Left lobe of liver (tissue), 2 donors: ENCODE data around the gene SLC16A9. TPM values are rescaled to one million over a fixed set of nuclear protein-coding genes. Genes with fewer than 3 reads are reported as not detected.
"Not testable (repeated sequence)": the region's sequence is repeated elsewhere in the genome, so short reads cannot be mapped to it uniquely, and the experiment has no call there.

Experiments used
- ATAC-seq: fragments of 200-7000 bp; cut with Tn5 transposase; one replicate; pipeline ENCODE4 v1.9.1; 2020; ENCODE audit warnings: mild to moderate bottlenecking, moderate library complexity
- DNase-seq: peaks from one replicate; pipeline ENCODE4 v3.0.0-alpha.2; 2020; ENCODE audit warnings: low spot score
- total RNA-seq: library from RNA; stranded (reverse); gene quantifications from one replicate; pipeline ENCODE4 v1.2.1, GENCODE V29; 2021
- donor health status: DM: no; HTN: no; CAD: no; lungs with moderate emphysema.
- donor health status: DM: no; HTN: yes; CAD: no.

Gene SLC16A9, protein sequence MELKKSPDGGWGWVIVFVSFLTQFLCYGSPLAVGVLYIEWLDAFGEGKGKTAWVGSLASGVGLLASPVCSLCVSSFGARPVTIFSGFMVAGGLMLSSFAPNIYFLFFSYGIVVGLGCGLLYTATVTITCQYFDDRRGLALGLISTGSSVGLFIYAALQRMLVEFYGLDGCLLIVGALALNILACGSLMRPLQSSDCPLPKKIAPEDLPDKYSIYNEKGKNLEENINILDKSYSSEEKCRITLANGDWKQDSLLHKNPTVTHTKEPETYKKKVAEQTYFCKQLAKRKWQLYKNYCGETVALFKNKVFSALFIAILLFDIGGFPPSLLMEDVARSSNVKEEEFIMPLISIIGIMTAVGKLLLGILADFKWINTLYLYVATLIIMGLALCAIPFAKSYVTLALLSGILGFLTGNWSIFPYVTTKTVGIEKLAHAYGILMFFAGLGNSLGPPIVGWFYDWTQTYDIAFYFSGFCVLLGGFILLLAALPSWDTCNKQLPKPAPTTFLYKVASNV
- 0.73 TPM for total RNA-seq

DNA sequence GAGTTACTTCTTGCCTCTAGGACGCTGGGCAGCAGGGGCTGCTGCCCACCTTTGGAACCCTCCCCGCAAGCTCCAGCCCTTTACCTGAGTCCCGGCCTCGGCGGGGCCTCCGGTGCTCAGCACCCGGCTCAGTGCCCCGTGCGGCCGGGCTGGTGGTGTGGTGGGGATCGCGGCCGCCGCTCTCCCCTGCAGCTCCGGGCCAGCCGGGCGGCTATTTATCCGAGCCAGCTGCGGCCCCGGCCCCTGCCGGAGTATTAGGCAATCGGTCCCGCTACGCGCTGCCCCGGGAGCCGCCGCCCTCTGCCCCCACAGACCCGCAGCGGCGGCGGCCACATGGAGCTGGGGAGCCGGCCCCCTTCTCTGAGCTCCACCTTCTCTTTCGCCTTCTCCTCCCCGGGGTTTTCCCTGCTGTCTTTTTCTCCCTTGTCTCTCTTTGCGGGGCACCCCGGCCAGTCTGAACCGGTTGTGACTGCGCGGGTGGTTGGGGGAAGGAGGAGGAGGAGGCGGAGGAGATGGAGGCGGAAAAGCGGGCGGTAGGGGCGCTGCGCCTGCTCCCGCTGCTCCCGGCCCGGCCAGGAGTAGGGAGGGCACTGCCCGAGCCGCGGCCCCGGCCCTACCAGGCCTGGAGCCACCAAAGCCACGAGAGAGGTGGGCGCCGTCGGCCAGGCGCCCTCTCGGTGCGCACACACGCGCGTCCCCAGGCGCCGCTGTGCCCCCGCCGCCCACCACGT is at the start of gene SLC16A9:
Gene SLC16A9, minus strand, starts transcription at position 456 of the 731 bp plus-strand sequence. CDS start 25,559 bp downstream, outside the sequence.
- DNase-seq (peak; percentile 46), ATAC-seq (peak; percentile 82)

DNA sequence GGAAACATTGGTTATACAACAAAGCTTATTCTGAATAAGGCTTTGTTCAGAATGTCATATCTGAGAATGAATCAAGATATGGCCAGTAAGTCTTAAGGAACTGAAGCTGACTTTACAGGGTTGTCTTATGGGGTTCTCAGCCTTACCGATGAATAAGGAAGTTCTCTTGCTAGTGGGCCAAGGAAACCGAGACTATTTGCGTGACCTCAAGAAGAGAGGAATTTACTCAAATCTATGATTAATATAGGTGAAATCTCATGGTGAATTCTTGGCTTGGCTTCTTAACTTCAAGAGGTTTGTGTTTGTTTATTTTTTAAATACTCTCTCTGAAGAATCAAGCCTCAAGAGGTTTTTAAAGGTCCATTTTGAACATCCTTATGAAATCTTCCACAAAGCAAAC is 48.3 kb upstream of the SLC16A9 start:
- ATAC-seq (no peak), DNase-seq (no peak)

DNA sequence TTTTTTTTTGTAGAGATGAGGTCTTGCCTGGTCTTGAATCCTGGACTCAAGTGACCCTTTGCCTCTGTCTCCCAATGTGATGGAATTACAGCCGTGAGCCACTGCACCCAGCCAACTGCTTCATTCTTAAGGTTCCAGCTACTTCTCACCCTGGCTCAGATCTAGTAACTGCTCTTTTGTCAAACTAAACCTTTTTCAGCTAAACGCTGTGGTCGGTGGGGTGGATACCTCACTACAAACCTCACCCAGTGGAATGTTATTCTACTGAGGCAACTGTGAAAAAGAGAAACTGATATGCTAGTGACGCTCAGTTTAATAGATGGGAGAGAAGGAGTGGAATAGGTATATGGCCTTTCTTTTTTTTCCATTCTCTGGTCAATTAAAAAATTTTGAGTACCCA is 45.3 kb upstream of the SLC16A9 start:
- DNase-seq (no peak), ATAC-seq (no peak)

DNA sequence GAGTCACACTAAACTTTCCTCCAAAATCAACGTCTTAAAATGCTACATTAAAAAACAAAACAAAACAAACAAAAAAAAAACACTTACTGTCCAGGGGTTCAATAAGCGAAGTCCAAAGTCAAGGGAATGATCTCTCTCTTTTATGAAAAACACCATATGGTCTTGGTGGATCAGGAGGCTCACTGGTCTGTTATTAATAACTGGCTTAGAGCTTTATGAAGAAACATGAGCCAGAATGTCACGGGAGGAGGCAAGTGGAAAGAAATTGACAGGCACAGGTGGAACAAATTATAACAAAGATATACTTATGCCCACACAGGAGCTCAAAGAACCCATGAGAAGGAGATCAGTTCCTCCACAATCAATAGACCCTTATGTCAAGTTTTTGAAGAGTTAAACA is 43.6 kb upstream of the SLC16A9 start, which contains the start of gene MRLN:
Gene MRLN, minus strand, starts transcription at position 189 of the 400 bp plus-strand sequence.
- ATAC-seq (no peak), DNase-seq (no peak)

DNA sequence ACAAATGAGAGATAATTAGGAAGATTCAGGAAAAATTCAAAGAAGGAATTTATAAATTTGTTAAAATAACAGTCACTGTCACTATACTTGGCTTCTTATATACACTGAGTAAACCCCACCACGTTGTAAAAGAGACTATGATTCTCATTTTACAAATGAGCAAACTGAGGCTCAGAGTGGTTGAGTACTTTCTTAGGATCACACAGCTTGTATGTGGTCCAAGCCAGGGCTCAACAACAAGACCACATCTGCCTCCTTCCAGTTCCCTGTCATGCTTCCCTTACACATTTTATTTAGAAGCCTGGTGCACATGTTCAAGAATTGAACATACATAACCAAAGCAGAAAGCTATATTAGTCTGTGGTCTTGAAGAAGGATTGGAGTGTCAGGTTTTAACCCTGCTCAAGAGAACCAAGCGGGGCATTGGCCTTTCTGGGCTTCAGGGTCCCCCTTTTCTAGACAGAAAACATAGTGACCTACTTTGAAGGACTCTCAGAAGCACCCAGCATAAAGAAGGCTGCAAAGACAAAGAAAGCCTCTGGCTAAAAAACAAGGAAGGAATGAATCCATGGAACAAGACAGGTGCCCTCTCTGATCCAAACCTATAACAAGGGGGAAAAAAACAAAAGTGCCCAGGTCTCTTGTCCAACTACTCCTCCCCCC is 42.8 kb upstream of the SLC16A9 start:
- DNase-seq, result no peak
- no peak for ATAC-seq

DNA sequence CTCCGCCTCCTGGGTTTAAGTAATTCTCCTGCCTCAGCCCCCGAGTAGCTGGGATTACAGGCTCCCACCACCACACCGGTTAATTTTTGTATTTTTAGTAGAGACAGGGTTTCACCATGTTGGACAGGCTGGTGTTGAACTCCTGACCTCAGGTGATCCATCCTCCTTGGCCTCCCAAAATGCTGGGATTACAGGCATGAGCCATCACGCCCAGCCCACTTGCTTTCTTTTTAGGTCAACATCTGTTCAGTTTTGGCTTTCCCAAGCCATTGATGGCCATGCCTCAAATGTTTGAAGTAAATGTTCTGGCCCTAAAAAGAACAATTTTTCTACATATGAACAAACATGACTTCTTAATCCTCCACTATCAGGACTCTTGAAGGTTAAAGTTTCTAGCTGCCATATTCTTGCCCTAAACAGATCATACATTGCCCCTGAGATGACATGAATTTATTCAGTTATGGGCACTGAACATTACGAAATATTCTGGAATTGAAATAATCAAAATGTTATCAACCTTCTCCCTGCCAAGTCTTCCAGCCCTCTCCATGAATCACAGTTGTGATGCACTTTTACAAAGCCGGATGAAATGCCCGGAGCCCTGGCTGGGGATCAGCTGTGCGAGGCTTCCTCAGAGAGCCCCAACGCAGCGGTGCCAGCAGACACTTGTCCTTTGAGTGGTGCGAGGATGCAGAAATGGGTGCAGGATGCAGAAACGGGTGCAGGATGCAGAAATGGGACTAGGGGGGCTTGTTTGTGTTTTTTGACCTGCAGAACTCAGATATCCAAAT is 40.7 kb upstream of the SLC16A9 start:
- ATAC-seq (no peak), DNase-seq (no peak)

DNA sequence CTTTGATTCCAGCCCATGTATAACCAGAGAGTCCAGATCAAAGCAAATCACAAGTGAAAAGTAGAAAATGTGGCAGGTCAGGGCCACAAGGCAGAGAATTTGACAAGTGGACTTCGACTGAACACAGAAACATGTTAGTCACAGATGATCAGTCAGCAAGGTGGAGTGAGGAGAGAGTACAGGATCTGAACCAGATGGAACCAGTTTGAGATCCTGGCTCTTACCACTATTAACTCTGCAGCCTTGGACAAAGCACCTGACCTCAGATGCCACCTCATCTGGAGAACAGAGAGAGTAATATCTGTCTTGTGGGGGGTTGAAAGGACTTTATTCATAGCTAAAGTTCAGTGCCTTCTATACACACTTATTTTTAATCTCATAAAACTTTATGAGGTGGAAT is 39.2 kb upstream of the SLC16A9 start:
- DNase-seq, result no peak
- ATAC-seq, result no peak

DNA sequence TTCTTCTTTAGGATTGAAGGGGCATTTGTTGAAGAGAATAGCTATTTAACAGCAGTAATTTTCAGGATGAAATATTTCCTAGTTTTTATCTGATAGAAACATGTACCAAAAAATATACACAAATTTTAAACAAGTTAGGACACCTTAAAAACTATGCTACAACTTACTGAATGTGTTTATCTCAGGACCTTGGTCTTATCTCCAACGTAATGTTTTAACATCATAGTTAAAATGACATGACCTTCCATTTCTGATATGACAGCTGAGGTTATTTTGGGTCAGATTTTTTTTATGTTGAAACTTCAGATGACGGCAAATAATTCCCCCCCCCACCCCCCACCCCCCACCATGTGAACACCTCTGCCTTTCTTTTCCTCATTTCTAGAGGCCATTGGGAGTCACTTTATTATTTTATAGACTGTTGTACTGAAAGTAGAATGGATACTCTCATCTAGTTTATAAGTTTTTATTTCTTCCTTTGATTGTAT is 35.6 kb upstream of the SLC16A9 start:
- DNase-seq, result no peak
- ATAC-seq, result no peak

DNA sequence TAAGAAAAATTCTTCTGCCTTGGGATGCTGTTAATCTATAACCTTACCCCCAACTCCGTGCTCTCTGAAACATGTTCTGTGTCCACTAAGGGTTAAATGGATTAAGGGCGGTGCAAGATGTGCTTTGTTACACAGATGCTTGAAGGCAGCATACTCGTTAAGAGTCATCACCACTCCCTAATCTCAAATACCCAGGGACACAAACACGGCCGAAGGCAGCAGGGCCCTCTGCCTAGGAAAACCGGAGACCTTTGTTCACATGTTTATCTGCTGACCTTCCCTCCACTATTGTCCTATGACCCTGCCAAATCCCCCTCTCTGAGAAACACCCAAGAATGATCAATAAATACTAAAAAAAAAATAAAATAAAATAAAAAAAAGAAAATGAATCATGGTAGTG is 35.1 kb upstream of the SLC16A9 start:
- ATAC-seq, DNase-seq: not testable (repeated sequence)

DNA sequence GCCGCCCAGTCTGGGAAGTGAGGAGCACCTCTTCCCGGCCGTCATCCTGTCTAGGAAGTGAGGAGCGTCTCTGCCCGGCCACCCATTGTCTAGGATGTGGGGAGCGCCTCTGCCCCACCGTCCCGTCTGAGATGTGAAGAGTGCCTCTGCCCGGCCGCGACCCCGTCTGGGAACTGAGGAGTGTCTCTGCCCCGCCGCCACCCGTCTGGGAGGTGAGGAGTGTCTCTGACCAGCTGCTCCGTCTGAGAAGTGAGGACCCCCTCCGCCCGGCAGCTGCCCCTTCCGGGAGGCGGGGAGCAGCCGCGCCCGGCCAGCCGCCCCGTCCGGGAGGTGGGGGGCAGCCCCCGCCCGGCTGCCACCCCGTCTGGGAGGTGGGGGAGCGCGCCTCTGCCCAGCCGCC is 34.5 kb upstream of the SLC16A9 start:
- ATAC-seq, DNase-seq: not testable (repeated sequence)

DNA sequence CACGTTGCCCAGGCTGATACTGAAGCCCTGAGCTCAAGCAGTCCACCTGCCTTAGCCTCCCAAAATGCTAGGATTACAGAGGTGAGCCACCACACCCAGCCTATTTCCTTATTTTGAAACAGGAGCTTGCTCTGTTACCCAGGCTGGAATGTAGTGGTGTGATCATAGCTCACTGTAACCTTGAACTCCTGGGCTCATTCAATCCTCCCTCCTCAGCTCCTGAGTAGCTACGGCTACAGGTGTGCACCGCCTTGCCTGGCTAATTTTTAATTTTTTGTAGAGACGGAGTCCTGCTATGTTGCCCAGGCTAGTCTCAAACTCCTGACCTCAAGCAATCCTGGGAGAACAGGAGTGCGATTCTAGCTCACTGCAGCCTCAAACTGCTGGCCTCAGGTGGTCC is 31.9 kb upstream of the SLC16A9 start:
- ATAC-seq (no peak), DNase-seq (no peak)

DNA sequence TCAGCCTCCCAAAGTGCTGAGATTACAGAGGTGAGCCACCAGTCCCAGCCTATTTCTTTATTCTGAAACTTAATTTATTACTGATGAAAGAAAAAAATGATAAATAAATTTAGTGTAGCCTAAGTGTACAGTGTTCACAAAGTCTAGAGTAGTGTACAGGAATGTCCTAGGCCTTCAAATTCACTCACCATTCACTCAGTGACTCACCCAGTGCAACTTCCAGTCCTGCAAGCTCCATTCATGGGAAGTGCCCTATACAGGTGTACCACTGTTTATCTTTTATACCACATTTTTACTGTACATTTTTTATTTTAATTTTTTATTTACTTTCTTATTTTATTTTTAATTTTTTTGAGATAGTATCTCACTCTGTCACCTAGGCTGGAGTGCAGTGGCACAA is 31.4 kb upstream of the SLC16A9 start:
- DNase-seq (no peak), ATAC-seq (no peak)

DNA sequence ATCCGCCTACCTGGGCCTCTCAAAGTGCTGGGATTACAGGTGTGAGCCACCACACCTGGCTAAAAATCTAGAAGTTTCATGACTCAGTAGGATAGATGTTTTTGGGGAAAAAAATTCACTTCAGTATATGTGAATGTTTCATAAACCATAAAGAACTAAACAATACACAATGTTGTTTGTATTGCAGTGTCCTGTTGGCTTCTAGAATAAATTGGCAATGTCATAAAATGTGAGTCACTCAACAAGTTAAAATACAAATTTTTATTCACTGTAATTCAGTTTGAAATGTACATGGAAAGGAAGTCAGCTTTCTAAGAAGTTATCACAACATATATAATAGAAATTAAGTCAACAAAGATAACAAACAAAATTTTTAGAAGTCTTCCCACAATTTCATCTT is 27.1 kb upstream of the SLC16A9 start:
- DNase-seq (no peak), ATAC-seq (no peak)

DNA sequence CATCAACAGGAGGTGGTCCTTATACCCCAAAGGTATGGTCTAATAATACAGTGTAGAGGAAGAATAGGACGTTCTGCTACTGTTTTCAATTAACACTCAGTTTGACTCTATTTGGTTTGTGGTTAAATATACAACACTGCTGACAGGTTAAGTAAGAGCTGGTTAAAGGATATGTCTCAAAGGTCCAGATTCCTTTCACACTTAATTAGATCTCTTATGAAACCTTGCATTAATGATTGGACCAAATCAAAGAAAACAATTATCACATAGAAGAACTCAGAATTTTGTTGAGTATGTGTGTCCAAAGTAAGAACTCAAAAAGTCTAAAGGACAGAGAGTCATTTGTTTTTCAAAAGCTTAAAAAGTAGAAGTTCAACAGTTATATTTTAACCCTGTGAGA is 25.6 kb upstream of the SLC16A9 start:
- DNase-seq, result no peak
- ATAC-seq, result no peak

DNA sequence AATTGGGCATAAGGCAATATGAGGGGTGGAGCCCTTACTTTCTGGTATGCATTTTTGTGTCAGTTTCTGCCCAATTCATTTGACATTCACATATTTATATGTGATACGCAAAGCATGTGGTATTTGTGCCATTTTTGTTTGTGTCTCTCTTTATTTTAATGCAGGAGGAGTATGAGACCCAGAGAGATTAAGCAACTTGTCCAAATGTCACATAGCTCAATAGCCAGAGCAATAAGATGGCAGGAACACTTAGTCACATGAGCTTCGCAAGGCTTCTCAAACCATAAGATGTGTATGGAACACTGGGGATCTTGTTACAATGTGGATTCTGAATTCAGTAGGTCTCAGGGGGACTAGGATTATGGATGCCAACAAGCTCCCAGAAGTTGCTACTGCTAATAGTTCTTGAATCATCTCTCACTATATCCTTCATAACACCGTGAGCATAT is 24.4 kb upstream of the SLC16A9 start:
- ATAC-seq (no peak), DNase-seq (no peak)

DNA sequence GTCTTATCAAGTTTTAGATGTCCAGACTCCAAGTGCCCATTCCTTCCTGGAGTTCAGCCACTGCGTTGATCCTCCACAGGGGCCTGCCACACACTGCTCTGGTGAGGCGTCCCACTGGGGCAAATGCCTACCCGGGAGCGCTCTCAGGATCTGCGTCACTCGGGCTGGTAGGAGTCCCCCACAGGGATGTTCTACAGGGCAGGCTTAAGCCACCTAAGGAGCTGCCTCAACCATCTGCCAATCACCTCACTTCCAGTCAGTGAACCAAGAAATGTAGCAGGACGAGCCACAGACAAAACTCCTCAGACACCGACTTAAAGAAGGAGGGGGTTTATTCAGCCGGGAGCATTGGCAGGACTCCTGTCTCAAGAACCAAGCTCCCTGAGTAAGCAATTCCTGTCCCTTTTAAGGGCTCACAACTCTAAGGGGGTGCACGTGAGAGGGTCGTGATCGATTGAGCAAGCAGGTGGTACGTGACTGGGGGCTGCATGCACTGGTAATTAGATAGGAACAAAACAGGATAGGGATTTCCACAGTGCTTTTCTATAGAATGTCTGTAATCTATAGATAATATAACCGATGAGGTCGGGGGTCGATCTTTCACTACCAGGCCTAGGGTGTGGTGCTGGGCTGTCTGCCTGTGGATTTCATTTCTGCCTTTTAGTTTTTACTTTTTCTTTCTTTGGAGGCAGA is 23.8 kb upstream of the SLC16A9 start:
- DNase-seq, ATAC-seq: not testable (repeated sequence)

DNA sequence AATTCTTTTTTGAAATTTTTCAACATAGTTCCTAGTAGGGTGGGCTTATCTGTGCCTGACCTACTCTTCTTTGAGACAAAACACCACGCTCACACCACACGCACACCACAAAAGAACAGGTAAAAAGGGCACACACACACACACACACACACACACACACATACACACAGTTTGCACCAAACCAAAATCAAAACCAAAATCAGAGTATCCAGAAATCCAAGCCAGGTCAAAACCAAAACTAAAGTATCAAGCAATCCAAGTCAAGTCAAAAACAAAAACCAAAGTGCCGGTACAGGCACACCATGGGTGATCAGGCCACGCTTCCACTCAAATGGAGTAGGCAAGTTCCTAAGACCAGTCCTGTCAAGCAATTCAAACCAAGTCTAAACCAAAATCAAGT is 23.2 kb upstream of the SLC16A9 start:
- not testable (repeated sequence) for DNase-seq, ATAC-seq

DNA sequence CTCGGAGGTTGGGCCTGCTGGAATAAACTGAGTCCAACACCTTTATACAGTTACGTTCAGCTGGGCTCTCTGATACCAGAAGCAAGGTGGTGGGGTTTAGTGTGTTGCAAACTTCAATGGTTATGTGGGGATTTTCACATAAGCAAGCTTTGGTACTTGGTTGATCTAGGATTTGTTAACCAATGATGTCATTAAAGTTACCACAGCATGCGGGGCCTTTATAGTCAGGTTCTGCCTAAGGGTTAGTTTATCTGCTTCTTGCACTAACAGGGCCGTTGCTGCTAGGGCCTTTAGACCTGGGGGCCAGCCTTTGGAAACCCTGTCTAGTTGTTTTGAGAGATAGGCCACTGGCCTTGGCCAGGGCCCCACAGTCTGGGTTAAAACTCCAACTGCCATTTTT is 19.5 kb upstream of the SLC16A9 start:
- not testable (repeated sequence) for ATAC-seq, DNase-seq

DNA sequence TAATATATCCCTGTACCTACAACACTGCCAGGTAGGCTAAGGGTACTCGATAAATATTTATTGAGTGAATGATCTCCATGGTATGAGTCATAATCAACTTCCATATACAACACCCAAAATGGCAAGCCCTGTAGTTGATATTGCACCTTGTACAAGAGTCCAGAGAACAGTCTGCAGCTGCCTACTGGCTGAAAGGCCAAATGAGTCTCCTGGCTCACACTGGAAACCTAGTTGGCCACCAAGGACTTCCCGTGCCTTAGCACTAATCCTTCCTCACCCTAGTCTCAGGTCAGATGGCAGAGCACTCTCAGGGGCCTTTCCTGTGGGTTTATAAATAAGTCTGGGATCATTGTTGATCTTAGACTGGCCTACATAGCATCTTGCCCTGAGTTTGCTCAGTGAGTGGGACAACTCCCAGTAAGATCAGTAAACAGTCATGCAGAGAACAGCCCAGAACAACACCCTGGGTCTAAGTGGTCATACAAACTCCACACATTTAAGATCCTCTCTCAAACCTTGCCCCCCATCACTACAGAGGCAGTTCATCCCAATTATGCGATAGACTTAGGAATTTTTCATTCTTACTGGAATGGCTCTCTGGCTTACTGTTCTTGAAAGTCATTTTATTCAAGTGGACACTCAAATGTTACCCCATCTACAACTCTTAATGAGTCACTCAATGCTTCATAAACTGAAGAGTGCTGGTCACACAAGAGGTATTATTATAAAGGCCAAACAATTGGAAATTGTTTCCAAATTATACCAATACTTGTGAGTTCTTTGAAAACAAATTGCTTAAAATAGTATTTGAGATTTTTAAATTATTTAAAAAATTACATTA is 14.7 kb upstream of the SLC16A9 start:
- no peak for ATAC-seq
- no peak for DNase-seq
